Loucy (cell line): Measurements from ENCODE around the gene DNAJC24.

ENCODE experiments used
- H2AFZ ChIP-seq: fragments of 200-600 bp; sonication (generic); 2 replicates; pipeline ENCODE4 v1.6.0; 2016; ENCODE audit warnings: antibody characterized with exemption, mild to moderate bottlenecking, low read length, moderate library complexity
- H3F3A ChIP-seq: fragments of 200-600 bp; 2 replicates; pipeline ENCODE4 v1.6.0; 2016; ENCODE audit warnings: antibody characterized with exemption, low read depth, mild to moderate bottlenecking
- H3K27me3 ChIP-seq: fragments of 200-600 bp; sonication (generic); 2 replicates; pipeline ENCODE4 v1.6.1; 2014; ENCODE audit warnings: low read length, mild to moderate bottlenecking; ENCODE audit not compliant: insufficient read depth, poor library complexity, severe bottlenecking
- H3K36me3 ChIP-seq: fragments of 200-600 bp; sonication (generic); 2 replicates; pipeline ENCODE4 v1.6.1; 2016; ENCODE audit warnings: low read length; ENCODE audit not compliant: insufficient read depth
- H3K4me1 ChIP-seq: fragments of 200-600 bp; sonication (generic); 2 replicates; pipeline ENCODE4 v1.5.1; 2014; ENCODE audit warnings: low read length, mild to moderate bottlenecking; ENCODE audit not compliant: insufficient read depth, poor library complexity, severe bottlenecking
- H3K4me2 ChIP-seq: fragments of 200-600 bp; sonication (generic); 2 replicates; pipeline ENCODE4 v1.6.0; 2014; ENCODE audit warnings: antibody characterized with exemption, low read length, low read depth, mild to moderate bottlenecking; ENCODE audit not compliant: poor library complexity, severe bottlenecking
- H3K4me3 ChIP-seq: fragments of 200-600 bp; sonication (generic); 2 replicates; pipeline ENCODE4 v1.5.1; 2014; ENCODE audit warnings: low read length, mild to moderate bottlenecking, mixed read lengths; ENCODE audit not compliant: poor library complexity, severe bottlenecking
- H3K79me2 ChIP-seq: fragments of 200-600 bp; sonication (generic); 2 replicates; pipeline ENCODE4 v1.6.1; 2014; ENCODE audit warnings: low read length; ENCODE audit not compliant: insufficient read depth
- H3K9ac ChIP-seq: fragments of 200-600 bp; sonication (generic); 2 replicates; pipeline ENCODE4 v1.6.0; 2014; ENCODE audit warnings: mild to moderate bottlenecking, low read depth, low read length, moderate library complexity; ENCODE audit not compliant: poor library complexity, severe bottlenecking
- H3K9me2 ChIP-seq: fragments of 200-600 bp; sonication (generic); replicated peaks from 2 replicates; pipeline ENCODE4 v1.6.1; 2016; ENCODE audit warnings: low read depth, low read length, mixed read lengths
- H3K9me3 ChIP-seq: fragments of 200-600 bp; sonication (generic); 2 replicates; pipeline ENCODE4 v1.6.1; 2014; ENCODE audit warnings: mild to moderate bottlenecking, antibody characterized with exemption, low read length, low read depth; ENCODE audit not compliant: insufficient read depth
- H4K20me1 ChIP-seq: fragments of 200-600 bp; sonication (generic); 2 replicates; pipeline ENCODE4 v1.6.0; 2014; ENCODE audit warnings: antibody characterized with exemption, low read length, mild to moderate bottlenecking; ENCODE audit not compliant: insufficient read depth, poor library complexity, severe bottlenecking
- CTCF ChIP-seq: fragments of 200-600 bp; sonication (generic); conservative IDR thresholded peaks from 2 replicates; pipeline ENCODE4 v1.5.1; 2014; ENCODE audit warnings: mild to moderate bottlenecking, antibody characterized with exemption, low read length
- EZH2phosphoT487 ChIP-seq: fragments of 200-600 bp; IDR thresholded peaks from 2 replicates; pipeline ENCODE4 v1.6.1; 2018; ENCODE audit warnings: antibody characterized with exemption, mild to moderate bottlenecking, moderate library complexity, borderline replicate concordance

The DNAJC24 gene

GRCh38 chr11:31421820-31422219 lies 52.2 kb downstream of the DNAJC24 start:
- Histone ChIP-seq H3K9me3 (no peaks in the 10 kb centered on the region), H3K4me1 (no peaks in the 10 kb centered on the region)

GRCh38 chr11:31422703-31423102 lies 53.0 kb downstream of the DNAJC24 start:
- H3K4me3 ChIP-seq, result no peak overlapping the region
- no peak overlapping the region for H3K9ac ChIP-seq
- no peaks in the 10 kb centered on the region for H4K20me1 ChIP-seq
- no peak overlapping the region for H2AFZ ChIP-seq
- no peaks in the 10 kb centered on the region for H3K9me3 ChIP-seq
- no peak for TF ChIP-seq EZH2phosphoT487
- no peak for TF ChIP-seq CTCF
- no peak overlapping the region for H3K4me2 ChIP-seq
- no peaks in the 10 kb centered on the region for H3K79me2 ChIP-seq
- H3F3A ChIP-seq, result no peaks in the 10 kb centered on the region
- no peaks in the 10 kb centered on the region for H3K9me2 ChIP-seq
- no peaks in the 10 kb centered on the region for H3K4me1 ChIP-seq
- no peaks in the 10 kb centered on the region for H3K27me3 ChIP-seq
- H3K36me3 ChIP-seq, result no peaks in the 10 kb centered on the region

More at GRCh38 chr11:31421820-31422219, 52.2 kb downstream of the DNAJC24 start:
- Histone ChIP-seq H3K79me2 (no peaks in the 10 kb centered on the region), H3K36me3 (no peaks in the 10 kb centered on the region), H3K9me2 (no peaks in the 10 kb centered on the region), H3K4me3 (no peak overlapping the region), H3F3A (no peaks in the 10 kb centered on the region), H2AFZ (no peak overlapping the region), H3K9ac (no peak overlapping the region), H3K4me2 (no peak overlapping the region), H4K20me1 (no peaks in the 10 kb centered on the region), H3K27me3 (no peaks in the 10 kb centered on the region)
- TF ChIP-seq CTCF (no peak), EZH2phosphoT487 (no peak)

- Histone ChIP-seq H2AFZ (no peak overlapping the region), H3K79me2 (no peaks in the 10 kb centered on the region), H3F3A (no peaks in the 10 kb centered on the region), H3K9me3 (no peaks in the 10 kb centered on the region), H4K20me1 (no peaks in the 10 kb centered on the region), H3K4me3 (no peak overlapping the region), H3K27me3 (no peaks in the 10 kb centered on the region), H3K4me2 (no peak overlapping the region), H3K9ac (no peak overlapping the region), H3K9me2 (no peaks in the 10 kb centered on the region), H3K4me1 (no peaks in the 10 kb centered on the region), H3K36me3 (no peaks in the 10 kb centered on the region)
- TF ChIP-seq EZH2phosphoT487, result no peak
- TF ChIP-seq CTCF, result no peak
Observed at GRCh38 chr11:31424652-31425051, 55.0 kb downstream of the DNAJC24 start.
